ENCODE data around the gene ENTPD5. TPM values are rescaled to one million over a fixed set of nuclear protein-coding genes. Genes with fewer than 3 reads are reported as not detected.
A peak's percentile ranks its signal among the peaks of the same experiment; 100 is the strongest.

Gene ENTPD5
- total RNA-seq, 1 donor from 2014 or later, result 2.7 TPM

- DNase-seq (ENCODE audit: low read depth), result no peak
- TF ChIP-seq CTCF (conservative IDR thresholded peaks at IDR 0.05; ENCODE audit: low read depth, low read length), result no peak
- H3K4me3 ChIP-seq (ENCODE audit: low read depth, low read length), result no peak overlapping the region
Observed at GRCh38 chr14:74022346-74022745, 3.3 kb upstream of the ENTPD5 start.

- H3K4me3 ChIP-seq (ENCODE audit: low read depth, low read length), result peak overlapping the region; percentile 96
- TF ChIP-seq CTCF (conservative IDR thresholded peaks at IDR 0.05; ENCODE audit: low read depth, low read length), result no peak
- DNase-seq (ENCODE audit: low read depth), result no peak
Observed at GRCh38 chr14:74019408-74020137, 485 bp upstream of the ENTPD5 start.

- no peak for TF ChIP-seq CTCF (conservative IDR thresholded peaks at IDR 0.05; ENCODE audit: low read depth, low read length)
- peak; percentile 76 for DNase-seq (ENCODE audit: low read depth)
- peak overlapping the region; percentile 96 for H3K4me3 ChIP-seq (ENCODE audit: low read depth, low read length)
Observed at GRCh38 chr14:74018174-74018585, 908 bp downstream of the ENTPD5 start.

- no peak overlapping the region for H3K4me3 ChIP-seq (ENCODE audit: low read depth, low read length)
- DNase-seq (ENCODE audit: low read depth), result no peak
- no peak for TF ChIP-seq CTCF (conservative IDR thresholded peaks at IDR 0.05; ENCODE audit: low read depth, low read length)
Observed at GRCh38 chr14:74015963-74016362, 3.1 kb downstream of the ENTPD5 start.

GRCh38 chr14:74015176-74015575 is 3.9 kb downstream of the ENTPD5 start:
- DNase-seq (ENCODE audit: low read depth), result no peak
- no peak for TF ChIP-seq CTCF (conservative IDR thresholded peaks at IDR 0.05; ENCODE audit: low read depth, low read length)

GRCh38 chr14:74014299-74014698 is 4.8 kb downstream of the ENTPD5 start:
- TF ChIP-seq CTCF (conservative IDR thresholded peaks at IDR 0.05; ENCODE audit: low read depth, low read length), result no peak
- DNase-seq (ENCODE audit: low read depth), result peak; percentile 75
- no peak overlapping the region for H3K4me3 ChIP-seq (ENCODE audit: low read depth, low read length)

More at GRCh38 chr14:74015176-74015575, 3.9 kb downstream of the ENTPD5 start:
- H3K4me3 ChIP-seq (ENCODE audit: low read depth, low read length), result no peak overlapping the region
